AML-193 (cell line): ENCODE data around the gene CDKN1B.

Source experiments
- DNase-seq, 2 experiments: peaks; one replicate each; lab custom pipeline; 2025; lab: John Stamatoyannopoulos, UW

The CDKN1B gene

DNA sequence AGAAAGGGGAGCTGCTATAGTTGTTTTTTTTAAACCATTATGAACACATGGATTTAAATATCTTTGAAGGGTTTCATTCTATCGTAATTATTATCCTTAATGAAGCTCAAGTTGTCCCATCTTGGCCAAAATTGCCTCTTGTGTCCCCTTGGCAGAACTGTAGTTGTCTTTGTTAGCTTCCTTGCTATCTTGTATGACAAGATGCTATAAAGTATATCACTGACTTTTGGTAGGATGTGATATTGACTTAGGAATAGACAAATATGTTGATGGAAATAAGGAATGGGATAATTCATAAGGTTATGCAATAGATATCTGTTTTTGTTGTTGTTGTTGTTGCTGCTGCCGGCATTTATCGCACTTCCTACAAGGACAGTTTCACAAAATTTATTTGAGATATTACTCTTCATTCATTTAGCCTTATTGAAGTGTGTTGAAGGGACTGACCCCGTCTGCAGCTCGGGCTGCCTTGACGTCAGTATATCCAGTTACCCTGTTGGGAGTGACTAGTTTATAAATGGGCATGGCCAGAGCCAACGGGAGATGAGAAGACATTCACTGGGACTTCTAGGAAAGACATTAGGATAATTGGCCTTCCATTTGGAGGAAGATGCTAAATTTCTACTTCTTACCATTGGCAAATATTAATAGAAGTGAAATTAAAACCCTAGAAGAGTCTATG is 42.2 kb downstream of the CDKN1B start:
- no peak for DNase-seq

- DNase-seq = no peak
Measured at GRCh38 chr12:12764824-12765223, 47.7 kb downstream of the CDKN1B start.

DNA sequence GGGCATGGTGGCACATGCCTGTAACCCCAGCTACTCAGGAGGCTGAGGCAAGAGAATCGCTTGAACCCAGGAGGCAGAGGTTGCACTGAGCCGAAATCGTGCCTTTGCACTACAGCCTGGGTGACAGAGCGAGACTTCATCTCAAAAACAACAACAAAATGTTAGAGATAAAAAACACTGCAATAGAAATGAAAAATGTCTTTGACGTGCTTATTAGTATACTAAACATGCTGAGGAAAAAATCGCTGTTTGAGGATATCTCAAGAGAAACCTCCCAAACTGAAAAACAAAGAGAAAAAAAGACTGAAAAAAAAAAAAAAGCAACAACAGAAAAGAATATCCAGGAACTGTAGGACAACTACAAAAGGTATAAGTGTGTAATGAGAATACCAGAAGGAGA is 53.1 kb downstream of the CDKN1B start:
- DNase-seq = no peak
